NK-92 (cell line): ENCODE results near the gene TCERG1.
A peak's percentile ranks its signal among the peaks of the same experiment; 100 is the strongest.

ENCODE experiments used
- DNase-seq: peaks from one replicate; lab custom pipeline; 2025; ENCODE audit not compliant: unreplicated experiment; lab: John Stamatoyannopoulos, UW

The TCERG1 gene

DNA sequence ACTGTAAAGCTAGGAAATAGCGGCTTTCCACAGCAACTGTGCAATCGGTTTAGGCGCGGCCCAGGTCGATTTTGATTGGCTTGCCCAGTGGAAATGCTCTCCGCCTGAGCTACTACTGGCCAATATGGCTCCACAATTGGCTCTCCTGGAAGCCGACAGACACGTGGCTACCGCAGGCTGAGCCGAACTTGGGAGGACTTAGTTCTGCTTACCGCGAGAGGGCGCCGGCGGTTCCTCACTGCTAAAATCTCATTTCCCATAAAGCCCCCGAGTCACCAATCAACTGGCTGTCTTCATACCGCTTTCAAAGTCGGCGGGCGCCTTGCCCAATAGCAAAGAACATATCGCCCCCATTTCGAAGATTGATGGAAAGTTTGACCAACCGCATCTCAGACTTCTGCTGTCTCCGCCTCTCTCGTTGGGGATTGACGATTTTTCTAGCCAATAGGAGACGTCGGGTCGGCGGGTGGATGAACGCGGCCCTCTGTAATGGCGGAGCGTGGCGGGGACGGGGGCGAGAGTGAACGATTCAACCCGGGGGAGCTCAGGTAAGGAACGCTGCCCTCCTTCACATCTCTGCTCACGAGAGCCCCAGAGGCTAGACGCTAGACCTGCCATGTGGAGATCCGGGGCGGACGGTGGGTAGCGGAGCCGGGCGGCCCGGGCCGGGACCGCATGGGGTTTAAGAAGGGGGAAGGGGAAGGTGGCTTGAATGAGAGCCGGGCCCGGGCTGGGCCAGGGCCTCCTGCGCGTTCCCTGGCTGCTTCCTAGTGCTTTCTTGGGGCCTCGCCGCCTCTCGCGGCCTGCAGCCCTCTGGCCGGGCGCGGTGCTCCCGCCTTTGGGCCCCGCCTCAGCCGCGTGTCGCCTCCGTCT lies at the start of gene TCERG1:
TSS of gene TCERG1 (plus strand) at position 473 of the 873 bp plus-strand sequence. CDS start at position 490, 17 bp downstream.
- peak; percentile 90 for DNase-seq

DNA sequence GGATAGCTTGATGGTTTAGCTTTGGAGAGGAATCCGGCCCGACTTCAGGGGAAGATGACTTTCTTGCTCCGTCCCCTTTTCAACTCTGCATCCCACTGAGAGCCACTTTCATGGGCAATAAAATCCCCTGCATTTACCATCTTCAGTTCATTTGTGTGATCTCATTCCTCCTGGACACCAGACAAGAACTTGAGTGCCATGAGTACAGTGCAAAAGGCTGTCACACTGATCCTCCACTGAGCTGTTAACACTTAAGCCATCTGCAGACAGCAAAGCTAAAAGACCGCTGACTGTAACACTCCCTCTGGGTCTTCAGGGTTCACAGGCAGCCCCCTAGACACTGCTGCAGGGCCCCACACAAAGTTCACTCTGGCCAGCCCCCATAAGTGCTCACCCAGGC lies 48.3 kb upstream of the TCERG1 start:
- DNase-seq: no peak

DNA sequence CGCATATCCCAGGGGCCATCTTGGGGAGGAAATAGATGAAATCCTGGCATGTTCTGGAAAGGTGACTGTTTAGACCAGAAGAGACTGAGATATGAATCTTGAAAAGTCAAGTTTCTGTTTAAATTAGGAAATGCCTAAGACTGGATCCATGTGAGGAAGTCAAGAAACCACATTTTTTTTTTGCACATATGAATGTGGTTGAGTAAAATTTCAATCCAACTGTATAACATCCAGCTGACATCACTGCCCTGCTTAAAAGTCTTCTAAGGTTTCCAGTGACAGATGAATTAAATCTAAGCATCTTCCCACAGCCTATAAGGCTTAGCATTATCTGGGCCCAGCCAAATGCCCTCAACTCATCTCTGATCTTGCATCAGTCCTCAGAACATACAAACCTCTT lies 47.7 kb upstream of the TCERG1 start:
- DNase-seq: no peak

DNA sequence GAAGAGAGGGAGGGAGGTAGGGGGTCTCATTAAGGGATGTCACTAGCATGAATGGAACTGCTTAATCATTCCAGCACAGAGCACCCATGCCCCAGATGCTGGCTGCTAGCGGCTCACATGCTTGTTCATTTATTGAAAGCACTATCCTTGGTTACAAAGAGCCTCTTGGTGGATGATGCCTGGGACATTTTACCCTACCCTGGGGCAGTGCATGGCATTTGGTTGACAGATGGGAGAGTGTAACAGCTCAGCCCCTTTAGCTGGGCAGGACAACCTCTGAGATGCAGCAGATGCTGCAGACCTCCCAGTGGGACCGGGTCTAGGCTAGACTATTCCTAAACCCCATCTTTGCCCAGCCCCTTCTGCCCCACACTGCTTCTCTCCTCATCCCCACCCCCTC lies 46.9 kb upstream of the TCERG1 start:
- DNase-seq: no peak

DNA sequence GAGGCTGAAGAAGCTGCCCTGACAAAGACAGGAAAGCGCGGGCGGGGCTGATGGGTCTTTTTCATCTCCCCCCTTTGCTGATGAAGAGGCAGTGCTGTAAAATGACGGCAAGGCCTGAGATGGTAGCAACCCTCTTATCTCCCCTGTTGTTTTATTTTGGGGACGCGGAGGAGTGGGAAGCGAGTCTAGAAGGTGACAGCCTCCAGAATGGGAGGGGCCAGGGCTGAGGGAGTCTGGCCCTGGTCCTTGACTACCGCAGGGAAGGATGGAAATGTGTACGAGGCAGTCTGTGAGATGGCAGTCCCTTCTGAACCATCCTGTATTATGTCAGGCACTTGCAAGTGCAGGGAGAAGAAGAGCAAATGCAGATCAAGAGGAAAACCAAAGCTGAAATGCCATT lies 46.1 kb upstream of the TCERG1 start:
- no peak for DNase-seq

DNA sequence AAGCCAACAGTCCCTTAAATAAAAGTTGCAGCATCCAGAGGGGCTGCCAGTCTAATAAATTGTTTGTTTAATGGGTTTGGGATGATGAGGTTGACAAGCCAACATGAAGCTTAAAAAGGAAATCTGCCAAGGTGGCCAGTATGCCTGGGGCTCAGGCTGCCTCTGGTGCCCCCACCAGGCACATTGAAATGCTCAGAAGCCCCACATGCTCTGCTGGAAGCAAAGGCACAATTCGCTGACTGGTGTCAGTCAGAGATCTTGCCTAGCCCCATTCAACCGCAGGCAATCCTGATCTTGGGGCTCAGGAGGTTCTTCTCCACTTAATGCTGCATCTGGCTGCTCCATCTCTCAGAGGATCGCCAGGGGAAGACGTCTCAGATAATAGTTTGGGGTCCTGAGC lies 44.2 kb upstream of the TCERG1 start:
- DNase-seq: no peak

DNA sequence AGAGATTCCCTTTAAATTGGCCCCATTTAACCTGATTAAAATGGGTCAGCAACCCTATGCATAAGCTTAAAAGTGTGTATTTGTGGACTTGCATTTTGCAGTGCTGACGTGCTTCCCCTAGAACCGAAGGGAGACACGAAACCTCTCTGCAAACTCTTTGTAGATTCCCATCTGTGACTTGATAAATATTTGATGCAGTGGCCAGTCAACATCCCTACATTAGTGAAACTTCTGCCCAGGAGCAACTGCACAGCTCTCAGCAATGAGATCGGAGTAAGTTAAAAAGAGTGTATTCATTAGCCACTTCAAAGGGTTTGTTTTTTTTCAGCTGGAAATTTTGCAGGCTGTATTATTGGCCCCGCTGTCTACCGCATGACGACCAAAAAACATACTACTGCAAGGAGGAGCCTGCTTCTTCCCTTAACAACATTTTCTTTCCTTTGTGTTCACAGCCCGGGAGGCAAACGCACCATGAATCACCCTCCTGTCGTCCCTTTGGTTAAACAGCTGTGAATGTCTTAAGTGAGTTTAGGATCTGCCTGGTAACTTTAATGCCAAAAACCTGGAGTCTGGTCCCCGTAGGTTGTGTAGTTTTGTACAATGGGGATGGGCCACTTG lies 38.0 kb upstream of the TCERG1 start:
- DNase-seq: no peak

DNA sequence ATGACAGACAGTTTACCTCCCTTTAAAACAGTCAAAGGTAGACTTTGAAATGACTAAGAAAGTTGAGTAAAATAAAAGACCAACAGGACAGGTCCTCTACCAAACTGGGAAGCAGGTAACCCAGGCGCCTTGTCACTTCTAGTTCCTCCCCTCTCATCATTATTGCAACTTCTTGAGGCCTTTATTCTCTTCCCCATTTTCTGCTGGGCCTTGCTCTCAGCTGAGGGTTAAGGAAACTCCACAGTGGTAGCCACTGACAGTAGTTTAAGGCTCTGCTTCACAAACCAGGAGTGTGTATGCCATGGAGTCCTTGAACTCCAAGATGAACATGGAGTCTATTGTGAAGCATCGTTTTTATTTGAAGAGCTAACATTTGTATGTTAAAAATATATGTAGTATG lies 36.9 kb upstream of the TCERG1 start:
- DNase-seq: no peak

DNA sequence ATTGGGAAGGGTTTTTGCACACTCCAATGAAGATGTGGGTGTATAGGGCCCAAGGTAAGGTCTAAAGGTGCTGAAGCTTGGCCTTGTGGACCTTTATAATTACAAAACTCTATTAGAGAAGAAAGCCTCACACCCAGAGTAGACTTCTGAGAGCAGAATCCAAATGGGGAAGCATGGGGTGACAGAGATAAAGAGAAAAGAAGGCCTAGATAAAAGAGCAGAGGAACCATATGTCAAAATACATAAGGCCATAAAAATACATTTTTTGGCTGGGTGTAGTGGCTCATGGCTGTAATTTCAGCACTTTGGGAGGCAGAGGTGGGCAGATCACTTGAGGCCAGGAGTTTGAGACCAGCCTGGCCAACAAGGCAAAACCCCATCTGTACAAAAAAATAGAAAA lies 27.4 kb upstream of the TCERG1 start:
- no peak for DNase-seq

DNA sequence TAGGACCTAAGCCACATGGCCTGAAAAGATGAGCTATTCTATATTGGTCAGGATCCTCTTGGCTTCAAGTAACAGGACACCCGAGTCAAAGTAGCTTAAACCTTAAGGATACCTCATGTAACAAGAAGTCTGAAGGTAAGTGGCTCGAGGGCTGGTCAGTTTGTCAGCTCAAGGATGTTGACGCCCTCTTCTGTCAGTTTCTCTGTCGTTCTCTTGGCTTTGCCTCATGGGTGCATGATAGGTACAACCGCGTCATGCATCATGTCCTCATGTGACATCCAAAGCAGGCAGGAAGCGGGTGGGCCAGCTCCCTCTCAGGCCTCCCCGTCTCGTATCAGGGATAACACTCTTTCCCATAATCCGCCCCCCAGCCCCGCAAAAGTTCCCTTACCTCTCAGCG lies 22.1 kb upstream of the TCERG1 start:
- DNase-seq: no peak

DNA sequence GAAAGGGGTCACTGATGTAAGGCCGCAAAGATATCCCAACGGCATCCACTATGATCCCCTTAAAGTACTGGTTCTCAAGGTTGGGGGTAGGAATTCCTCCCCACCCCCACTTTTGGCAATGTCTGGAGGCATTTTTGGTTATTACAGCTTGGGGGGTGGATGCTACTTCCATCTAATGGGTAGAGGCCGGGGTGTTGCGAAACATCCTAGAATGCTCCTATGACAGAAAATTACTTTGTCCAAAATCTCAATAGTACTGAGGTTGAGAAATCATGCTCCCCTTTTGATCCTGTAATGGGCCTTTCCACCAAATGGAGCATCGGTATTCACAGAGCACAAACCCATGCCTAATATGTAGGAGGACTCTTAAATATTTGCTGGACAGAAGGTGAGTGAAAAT lies 20.8 kb upstream of the TCERG1 start:
- DNase-seq: no peak

DNA sequence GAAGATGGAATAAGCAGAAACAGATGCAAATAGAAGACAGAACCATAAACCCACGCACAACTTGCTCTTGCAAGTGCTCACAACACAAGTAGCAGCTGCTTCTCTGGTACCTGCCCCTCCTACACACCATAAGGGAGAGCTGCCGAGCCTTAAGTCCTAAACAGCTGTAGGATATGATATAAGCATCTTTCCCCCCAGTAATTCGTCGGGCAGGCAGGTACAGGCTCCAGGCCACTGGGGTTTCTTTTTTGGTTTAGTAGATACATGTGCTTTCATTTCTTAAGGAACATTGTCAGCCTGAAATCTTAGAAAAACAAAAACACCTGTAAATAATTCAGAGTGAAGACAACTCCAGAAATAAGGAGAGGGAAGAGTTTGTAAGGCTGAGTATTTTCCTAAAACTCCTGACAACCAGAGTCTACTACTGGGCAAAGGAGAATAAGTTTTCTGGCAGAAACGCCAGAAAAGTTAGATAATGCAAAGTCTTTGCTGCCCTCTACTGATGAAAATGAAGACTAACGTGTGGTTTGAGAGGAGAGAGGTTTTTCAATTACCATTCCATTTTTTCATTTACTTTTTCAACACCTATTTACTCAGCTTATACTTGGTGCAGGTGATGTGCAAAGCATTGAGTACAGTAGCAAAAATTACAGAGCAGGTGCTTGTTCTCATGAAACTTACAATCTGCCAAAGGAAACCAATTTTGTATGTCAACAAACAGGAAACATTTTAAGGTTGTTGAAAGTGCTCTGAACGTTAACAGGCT lies 20.1 kb upstream of the TCERG1 start:
- DNase-seq: no peak

DNA sequence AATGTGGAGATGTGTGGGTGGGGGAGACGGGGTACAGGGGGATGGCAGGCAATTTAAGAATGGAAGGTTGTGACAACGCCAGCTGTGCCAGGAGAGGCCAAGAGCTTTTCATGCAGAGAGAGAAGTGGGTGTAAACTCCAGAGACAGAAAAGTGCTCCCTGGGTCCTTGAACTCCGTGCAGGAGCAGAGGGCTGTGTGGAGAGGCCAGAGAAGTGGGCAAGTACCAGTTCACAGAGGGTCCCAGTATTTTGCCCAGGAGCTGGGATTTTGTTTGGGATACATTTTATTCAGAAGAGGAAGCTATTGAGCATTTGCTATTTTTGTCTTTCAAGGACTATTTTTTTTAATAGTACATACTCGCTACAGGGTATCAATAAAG lies 19.5 kb upstream of the TCERG1 start:
- no peak for DNase-seq

DNA sequence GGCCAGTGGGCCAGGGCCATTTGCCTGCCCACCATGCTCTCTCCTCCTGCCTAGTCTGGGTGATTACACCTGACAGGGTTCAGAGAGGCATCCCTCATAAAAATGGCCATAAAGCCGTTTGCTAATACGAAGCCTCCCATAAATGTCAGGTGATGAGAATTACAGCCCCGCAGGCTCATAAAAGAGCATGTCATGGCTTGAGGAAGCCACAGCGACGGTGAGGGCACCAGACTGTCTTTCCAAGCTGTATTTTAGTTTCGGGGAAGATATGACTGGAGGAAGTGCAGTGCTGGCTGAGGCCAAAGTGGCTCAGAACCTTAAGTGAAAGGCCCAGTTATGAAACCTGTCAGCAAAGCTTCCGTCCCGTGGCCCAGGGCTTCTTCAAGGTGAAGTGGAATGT lies 18.5 kb upstream of the TCERG1 start:
- no peak for DNase-seq

DNA sequence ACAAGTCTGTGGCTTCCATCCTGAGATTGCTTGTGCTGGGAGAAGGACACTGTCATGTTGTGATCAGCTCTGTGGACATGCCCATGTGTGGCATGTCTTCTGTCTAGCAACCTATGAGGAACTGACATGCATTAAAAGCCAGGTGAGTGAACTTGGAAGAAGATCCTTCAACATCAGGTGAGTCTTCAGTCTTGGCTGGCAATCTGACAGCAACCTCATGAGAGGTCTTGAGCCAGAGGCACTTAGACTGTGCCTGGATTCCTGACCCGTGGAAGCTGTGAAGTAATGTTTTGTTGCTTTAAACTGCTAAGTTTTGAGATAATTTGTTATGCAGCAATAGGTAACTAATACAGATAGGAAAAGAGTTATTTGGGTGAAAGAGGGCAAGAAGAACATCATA lies 6.8 kb upstream of the TCERG1 start:
- DNase-seq: no peak

DNA sequence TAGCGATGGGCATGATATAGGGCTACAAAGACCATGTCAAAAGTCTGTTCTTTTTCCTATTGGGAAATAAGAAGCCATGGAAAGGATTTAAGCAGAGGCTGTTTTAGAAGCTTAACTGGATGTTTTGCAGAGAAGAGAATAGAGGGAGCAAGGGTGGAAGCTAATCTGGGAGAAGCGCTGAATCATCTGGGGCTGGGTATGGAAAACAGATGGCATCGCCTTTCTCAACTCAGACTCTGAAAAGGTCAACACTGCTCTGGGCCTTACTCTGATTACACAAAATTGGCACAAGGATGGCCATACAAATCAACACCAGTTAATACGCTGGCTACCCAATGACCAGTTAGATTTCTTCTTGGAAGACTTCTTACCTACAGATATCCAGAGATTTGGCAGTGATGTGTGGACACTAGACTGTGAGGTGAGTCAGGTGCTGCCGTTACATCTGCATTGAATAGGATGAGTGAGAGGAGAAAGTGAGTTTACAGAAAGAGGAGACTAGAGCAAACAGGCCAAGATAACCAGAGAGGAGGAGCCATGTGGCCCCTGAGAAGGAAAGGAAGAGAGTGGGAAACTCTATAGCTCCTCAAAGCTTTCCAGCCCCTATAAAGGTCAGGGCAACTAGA lies 6.2 kb upstream of the TCERG1 start:
- no peak for DNase-seq

DNA sequence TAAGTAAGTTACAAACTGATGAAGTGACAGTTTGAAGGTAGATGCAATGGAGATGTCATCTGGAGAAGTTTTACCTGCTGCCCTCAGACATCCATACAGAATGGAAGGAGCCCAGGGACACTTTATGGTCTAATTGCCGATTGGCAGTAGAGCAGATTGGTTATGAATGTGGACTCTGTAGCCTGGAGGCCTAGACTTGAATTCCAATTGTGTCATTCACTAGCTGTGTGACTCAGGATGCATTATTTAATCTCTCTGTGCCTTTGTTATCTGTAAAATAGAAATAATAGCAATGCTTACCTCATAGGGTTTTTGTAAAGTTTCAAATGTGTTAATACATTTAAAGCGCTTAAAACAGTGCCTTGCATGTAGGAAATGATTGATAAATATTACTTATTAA lies 5.2 kb upstream of the TCERG1 start:
- DNase-seq: no peak

DNA sequence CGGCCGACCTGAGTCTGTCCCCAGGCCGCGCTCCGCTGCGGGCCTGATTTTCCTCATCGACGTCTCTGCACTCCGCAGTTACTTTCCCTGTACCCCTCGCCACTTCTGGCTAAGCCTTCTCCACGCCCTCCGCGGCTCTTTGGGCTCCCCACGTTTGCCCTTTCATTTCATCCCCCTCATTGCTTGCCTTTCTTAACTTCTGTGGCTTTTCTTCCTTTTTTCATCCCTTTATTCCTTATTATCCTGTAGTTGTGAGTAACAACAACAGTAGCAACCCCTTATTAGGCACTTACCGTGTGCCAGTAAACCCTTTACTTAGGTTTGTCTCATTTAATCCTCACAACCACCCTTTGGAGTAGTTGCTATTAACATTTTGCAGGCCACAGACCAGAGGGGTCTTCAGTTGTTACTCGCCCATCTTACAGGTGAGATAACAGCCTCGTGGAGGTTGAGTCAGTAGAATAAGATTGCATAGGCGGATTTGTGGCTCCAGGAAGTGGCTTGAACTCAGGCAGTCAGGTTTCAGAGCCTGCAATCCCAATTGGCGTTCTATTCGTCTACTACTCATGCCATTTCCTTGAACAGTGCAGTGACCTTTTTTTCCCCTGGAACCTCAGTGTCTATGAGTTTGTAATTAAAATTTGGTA lies 724 bp downstream of the TCERG1 start:
- DNase-seq: no peak

DNA sequence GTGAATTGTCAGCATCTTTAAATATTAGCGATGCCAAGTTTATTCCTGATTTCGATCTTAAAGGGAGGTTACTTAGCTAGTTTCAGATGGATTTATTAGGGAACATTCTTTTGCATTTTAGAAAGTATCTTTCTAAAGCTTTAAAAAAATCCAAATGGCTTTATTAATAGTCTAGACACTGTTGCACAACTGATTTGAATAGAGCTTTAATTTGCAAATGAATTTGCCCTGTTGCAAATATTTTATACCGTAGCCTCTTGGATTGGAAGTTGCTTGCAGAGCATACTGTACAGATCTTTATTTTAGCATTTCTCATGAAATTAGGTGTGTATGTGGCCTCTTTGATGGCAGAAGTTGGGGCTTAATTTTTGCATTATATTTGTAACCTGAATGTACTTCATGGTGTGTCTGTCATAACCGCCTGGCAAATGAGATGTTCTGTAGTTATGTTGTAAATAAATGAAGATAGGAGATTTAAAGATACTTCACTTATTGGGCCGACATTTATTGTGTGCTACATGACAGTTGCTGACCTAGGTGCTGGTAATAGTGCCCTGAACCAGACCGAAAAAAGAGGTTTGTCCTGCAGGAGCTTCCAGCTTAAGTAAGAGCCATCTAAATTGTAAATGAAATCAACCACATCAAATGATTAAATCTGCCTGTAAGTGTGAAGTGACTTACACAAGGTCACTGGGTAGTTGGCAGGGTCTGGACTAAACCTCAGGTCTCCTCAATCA lies 1.8 kb downstream of the TCERG1 start:
- no peak for DNase-seq

DNA sequence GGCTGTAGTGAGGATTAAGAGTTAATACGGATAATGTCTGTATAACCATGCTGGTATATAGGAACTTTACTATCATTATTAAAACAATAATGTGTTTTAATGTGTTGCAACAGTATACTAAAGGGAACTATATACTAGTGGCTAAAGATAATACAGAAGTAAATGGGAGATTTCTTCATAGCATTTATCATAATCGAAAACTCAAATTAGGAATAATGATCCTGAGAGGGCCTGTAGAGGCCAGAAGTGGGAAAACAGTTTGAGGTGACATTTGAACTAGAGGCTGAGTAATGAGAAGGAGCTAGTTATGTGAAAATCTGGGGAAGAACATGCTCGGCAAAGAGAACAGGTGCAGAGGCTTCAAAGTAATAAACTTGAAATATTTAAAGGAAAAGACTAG lies 2.9 kb downstream of the TCERG1 start:
- no peak for DNase-seq
